ENCODE measurements around the gene MYT1. TPM values are rescaled to one million over a fixed set of nuclear protein-coding genes. Genes with fewer than 3 reads are reported as not detected.
"Not testable (repeated sequence)": the region's sequence is repeated elsewhere in the genome, so short reads cannot be mapped to it uniquely, and the experiment has no call there.

The MYT1 gene
- total RNA-seq, 1 experiment from 2014 or later: 0.22 TPM

GRCh38 chr20:64233725-64234124, 69.5 kb downstream of the MYT1 start:
- H3K79me2 ChIP-seq (ENCODE audit: low read length): no peaks in the 10 kb centered on the region
- no peaks in the 10 kb centered on the region for H3K36me3 ChIP-seq (ENCODE audit: low read depth, low read length)
- DNase-seq (no peak), ATAC-seq (no peak)
- H3K27me3 ChIP-seq (ENCODE audit: low read length): peaks cover 8% of the 10 kb centered on the region
- H3K4me3 ChIP-seq (ENCODE audit: low read length): no peak overlapping the region
- H3F3A ChIP-seq (ENCODE audit: low read length, unreplicated experiment): no peaks in the 10 kb centered on the region
- no peak overlapping the region for H2AFZ ChIP-seq (ENCODE audit: low read length)
- ChIA-PET CTCF (no interaction called here), POLR2A (ENCODE audit: unreplicated experiment) (no interaction called here)
- no peaks in the 10 kb centered on the region for H4K20me1 ChIP-seq (ENCODE audit: low read length)
- no peaks in the 10 kb centered on the region for H3K4me1 ChIP-seq (ENCODE audit: insufficient read depth, low read length)
- H3K9ac ChIP-seq (ENCODE audit: low read length): no peak overlapping the region
- no peaks in the 10 kb centered on the region for H3K9me3 ChIP-seq (ENCODE audit: low read length)
- no TSS peak for BruUV-seq (replicated peaks)
- H3K4me2 ChIP-seq (ENCODE audit: low read length): no peak overlapping the region
- intact Hi-C loops (cut with micrococcal nuclease): no loop called here
- TF ChIP-seq EZH2phosphoT487 (IDR thresholded peaks at IDR 0.05; ENCODE audit: borderline replicate concordance, low read length) (no peak), CTCF (conservative IDR thresholded peaks at IDR 0.05; ENCODE audit: low read depth, low read length) (no peak), EZH2 (IDR thresholded peaks at IDR 0.05; ENCODE audit: low read length, unreplicated experiment) (no peak)
- H3K27ac ChIP-seq (ENCODE audit: low read length): no peak overlapping the region
- H3K9me2 ChIP-seq (replicated peaks; ENCODE audit: low read length): no peaks in the 10 kb centered on the region

- Histone ChIP-seq H3K9ac (ENCODE audit: low read length) (no peak overlapping the region), H3K4me2 (ENCODE audit: low read length) (no peak overlapping the region), H3K9me3 (ENCODE audit: low read length) (no peaks in the 10 kb centered on the region), H2AFZ (ENCODE audit: low read length) (no peak overlapping the region), H3K9me2 (replicated peaks; ENCODE audit: low read length) (no peaks in the 10 kb centered on the region), H3K27me3 (ENCODE audit: low read length) (peaks cover 2% of the 10 kb centered on the region), H3K4me1 (ENCODE audit: insufficient read depth, low read length) (no peaks in the 10 kb centered on the region), H3K27ac (ENCODE audit: low read length) (no peak overlapping the region), H3K36me3 (ENCODE audit: low read depth, low read length) (no peaks in the 10 kb centered on the region), H3K79me2 (ENCODE audit: low read length) (no peaks in the 10 kb centered on the region), H3K4me3 (ENCODE audit: low read length) (no peak overlapping the region), H4K20me1 (ENCODE audit: low read length) (no peaks in the 10 kb centered on the region), H3F3A (ENCODE audit: low read length, unreplicated experiment) (no peaks in the 10 kb centered on the region)
- no TSS peak for BruUV-seq (replicated peaks)
- intact Hi-C loops (cut with micrococcal nuclease): no loop called here
- ATAC-seq (no peak), DNase-seq (no peak)
- CTCF ChIA-PET: no interaction called here
- POLR2A ChIA-PET (ENCODE audit: unreplicated experiment): no interaction called here
- TF ChIP-seq EZH2 (IDR thresholded peaks at IDR 0.05; ENCODE audit: low read length, unreplicated experiment): no peak
- no peak for TF ChIP-seq EZH2phosphoT487 (IDR thresholded peaks at IDR 0.05; ENCODE audit: borderline replicate concordance, low read length)
- TF ChIP-seq CTCF (conservative IDR thresholded peaks at IDR 0.05; ENCODE audit: low read depth, low read length): no peak
Measured at GRCh38 chr20:64234291-64234791, 70.1 kb downstream of the MYT1 start.

- H3K36me3 ChIP-seq (ENCODE audit: low read depth, low read length); H3K4me2 ChIP-seq (ENCODE audit: low read length); H3K4me1 ChIP-seq (ENCODE audit: insufficient read depth, low read length); H3K9ac ChIP-seq (ENCODE audit: low read length); H3K27me3 ChIP-seq (ENCODE audit: low read length); POLR2A ChIA-PET (ENCODE audit: unreplicated experiment); H4K20me1 ChIP-seq (ENCODE audit: low read length); DNase-seq; CTCF ChIA-PET; intact Hi-C loops (cut with micrococcal nuclease); H3K79me2 ChIP-seq (ENCODE audit: low read length); H3K4me3 ChIP-seq (ENCODE audit: low read length); H3K9me3 ChIP-seq (ENCODE audit: low read length); ATAC-seq; H3F3A ChIP-seq (ENCODE audit: low read length, unreplicated experiment); BruUV-seq (replicated peaks); H2AFZ ChIP-seq (ENCODE audit: low read length); H3K9me2 ChIP-seq (replicated peaks; ENCODE audit: low read length); H3K27ac ChIP-seq (ENCODE audit: low read length): not testable (repeated sequence)
Measured at GRCh38 chr20:64234921-64235565, 70.8 kb downstream of the MYT1 start.

Measured in PC-3 (cell line).